GM19240 (cell line): ENCODE data around the gene MIOX.

Experiments used
- DNase-seq: peaks from one replicate; pipeline ENCODE4 v3.0.0; 2011; ENCODE audit warnings: low spot score; ENCODE audit not compliant: insufficient read length

The MIOX gene

DNA sequence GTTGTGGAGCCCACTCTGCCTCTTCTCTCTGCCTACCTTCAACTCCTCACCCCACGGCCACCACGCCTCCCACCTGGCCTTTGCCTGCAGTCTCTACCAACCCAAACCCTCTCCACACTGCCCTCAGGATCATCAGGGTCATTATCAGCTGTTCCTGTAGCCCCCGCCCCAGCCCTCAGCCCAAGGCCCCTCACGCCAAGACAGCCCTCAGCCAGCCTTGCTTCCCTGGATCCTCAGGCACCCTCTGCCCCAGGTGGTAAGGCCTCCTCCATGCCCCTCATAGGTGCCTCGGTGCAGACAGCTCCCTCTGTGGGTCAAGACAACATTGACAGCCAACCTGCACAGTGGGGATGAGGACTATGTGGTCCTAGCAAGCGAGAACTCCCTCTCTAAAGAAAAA lies 13.6 kb upstream of the MIOX start:
- no peak for DNase-seq

DNA sequence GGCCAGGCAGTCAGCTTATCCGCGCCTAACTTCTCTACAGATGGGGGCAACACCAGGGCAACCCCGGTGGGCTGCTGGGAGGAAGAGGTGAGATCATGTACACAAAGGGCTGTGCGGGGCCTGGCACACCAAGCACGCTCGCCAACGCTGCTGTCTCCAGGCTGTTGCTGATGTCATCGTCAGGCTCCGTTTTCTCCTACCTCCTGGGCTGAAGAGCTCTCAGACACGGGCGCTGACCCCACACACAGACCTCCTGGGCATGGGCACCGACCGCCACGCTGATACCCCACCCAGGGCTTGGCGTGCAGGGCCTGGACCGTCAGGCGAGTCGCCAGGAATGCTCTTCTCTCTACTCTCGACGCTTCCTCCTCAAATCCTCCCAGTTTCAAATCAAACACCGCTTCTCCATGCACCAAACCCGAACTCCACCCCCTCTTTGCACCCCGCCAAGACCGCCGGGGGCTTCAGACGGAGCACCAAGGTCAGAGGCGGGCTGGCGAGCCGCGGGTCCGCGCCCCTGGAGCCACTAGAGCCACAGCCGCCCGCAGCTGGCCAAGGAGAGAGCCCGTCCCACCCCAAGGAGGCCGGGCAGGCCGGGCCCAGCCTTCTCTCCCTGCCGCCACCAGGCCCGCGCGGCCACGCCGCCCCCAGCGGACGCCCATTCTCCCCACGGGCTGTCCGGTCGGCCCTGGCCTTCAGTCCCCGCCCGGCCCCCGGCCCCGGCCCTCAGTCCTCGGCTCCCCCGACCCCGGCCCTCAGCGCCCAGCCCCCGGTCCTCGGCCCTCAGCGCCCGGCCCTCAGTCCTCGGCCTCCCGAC lies 12.6 kb upstream of the MIOX start:
- DNase-seq, result no peak

- DNase-seq, result peak; percentile 98
These were observed 11.7 kb upstream of the MIOX start, which contains the start of gene SBF1 for GRCh38 chr22:50474710-50475651. Gene SBF1, minus strand, starts transcription at chr22:50475035. Its CDS starts 195 bp downstream, at chr22:50474840.

DNA sequence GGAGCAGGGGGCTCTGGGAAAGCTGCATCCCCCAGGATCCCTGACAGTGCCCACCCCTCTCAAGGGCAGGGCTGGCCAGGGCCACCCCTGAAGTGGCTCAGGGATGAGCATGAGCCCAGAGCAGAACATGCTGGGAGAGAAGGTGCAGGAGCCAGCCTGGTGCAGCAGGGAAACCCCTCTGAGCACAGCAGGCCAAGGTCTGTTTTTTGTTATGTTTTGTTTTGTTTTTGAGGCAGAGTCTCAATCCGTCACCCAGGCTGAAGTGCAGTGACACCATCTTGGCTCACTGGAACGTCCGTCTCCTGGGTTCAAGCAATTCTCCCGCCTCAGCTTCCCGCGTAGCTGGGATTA lies 11.0 kb upstream of the MIOX start:
- no peak for DNase-seq

DNA sequence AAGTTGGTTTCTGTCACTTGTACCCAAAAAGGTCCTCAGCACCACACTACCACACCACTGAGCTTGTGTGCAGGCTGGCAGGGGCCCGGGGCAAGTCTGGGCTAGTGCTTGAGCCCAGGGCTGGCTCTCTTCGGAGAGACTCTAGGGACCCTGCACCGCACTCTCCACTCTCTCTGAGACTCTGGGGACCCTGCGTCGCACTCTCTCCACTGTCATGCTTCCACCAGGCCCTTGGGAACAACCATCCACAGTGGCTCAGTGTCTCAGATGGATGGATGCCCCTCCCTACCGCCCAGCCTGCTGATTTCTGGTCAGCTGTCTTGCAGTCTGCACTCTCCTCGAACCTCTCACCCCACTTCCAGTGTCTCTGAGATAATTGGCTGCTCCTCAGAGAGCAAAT lies 9.8 kb upstream of the MIOX start:
- no peak for DNase-seq

DNA sequence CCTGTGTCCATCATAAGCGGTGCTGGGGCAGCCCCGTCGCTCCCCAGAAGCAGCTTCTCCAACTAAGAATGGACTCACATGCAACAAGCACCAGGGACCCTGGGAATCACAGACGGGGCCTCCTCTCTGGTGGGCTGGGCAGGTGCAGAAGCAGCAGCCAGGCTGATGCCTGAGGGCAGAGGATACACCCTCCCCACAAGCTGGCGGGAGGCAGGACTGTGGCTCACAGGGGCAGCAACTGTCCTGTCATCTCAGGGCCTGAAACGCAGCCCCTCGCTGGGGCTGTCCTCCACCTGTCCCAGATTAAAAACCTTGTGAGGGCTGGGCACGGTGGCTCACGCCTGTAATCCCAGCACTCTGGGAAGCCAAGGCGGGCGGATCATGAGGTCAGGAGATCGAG lies 8.7 kb upstream of the MIOX start:
- DNase-seq, result no peak

- no peak for DNase-seq
These were observed 6.9 kb upstream of the MIOX start for GRCh38 chr22:50479721-50480120.

DNA sequence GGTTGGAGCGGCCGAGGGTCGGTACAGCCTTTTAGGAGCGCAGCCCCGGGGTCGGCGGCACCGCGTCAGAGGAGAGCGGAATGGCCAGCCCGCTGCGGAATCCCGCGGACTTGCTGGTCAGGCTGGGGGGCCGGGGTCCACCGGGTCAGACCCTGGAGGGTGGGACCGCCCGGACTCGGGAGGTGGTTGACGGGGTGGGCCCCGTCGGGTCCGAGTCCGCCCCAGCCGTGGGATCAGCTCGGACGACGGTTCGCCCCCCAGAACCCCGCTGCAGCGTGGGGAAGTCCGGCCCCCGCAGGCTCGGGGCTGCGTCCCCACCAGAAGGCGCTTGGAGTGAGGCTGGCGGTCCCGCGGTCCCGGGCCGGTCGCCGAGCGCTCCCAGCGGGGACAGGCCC lies 5.6 kb upstream of the MIOX start:
- no peak for DNase-seq

DNA sequence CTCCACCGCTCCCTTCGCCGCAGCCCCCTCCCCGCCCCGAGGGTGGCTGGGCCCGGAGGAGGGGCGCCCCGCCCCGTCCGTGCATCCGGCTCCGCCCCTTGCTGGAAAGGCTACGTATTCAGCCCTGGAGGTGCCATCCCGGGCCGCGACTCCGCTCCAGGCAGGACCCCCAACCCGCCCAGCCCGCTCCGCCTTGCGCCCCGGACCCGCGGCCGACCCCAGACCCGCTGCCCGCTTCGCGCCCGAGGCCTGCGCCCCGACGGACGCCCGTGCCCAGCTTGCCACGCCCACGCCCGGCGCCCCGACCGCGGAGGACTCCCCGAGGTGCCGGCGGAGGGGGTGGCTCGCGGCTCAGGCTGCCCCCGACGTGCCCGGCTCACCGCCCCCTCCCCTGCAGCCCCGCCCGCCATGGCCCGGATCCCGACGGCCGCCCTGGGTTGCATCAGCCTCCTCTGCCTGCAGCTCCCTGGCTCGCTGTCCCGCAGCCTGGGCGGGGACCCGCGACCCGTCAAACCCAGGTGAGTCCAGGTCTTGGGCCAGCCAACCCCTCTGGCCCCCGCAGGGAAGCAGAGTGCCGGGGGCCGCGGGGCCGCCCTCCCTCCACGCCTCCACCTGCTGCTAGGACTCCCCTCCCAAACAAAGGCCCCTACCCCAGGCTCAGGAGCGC lies 5.1 kb upstream of the MIOX start, which contains the start of gene ADM2:
Gene ADM2 (plus strand): TSS at position 104 of the 667 bp plus-strand sequence. CDS start 305 bp downstream, at position 409.
- DNase-seq, result no peak

- DNase-seq, result no peak
These were observed 4.3 kb upstream of the MIOX start for GRCh38 chr22:50482107-50483074.

DNA sequence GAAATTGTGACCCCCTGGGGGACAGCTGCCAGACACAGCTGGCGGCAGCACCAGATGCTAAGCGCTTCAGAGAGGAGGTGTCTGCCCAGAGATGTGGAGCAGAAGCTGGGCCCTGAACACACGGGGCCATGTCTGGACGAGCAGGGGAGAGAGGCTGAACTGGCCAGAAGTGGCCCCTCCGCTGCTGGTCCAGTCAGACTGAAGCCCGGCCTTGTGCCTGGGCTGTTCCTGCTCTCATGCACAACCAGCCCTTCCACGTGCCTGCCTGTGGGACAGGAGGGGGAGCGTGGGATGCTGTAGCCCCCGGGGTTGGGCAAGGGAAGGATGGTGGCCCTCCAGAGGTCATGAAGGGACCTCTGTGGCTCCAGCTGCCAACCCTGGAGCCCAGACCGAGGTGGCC lies 3.6 kb upstream of the MIOX start:
- no peak for DNase-seq

- no peak for DNase-seq
These were observed 3.1 kb upstream of the MIOX start for GRCh38 chr22:50483556-50483955.

- DNase-seq, result no peak
These were observed 2.4 kb upstream of the MIOX start for GRCh38 chr22:50483977-50484853.

DNA sequence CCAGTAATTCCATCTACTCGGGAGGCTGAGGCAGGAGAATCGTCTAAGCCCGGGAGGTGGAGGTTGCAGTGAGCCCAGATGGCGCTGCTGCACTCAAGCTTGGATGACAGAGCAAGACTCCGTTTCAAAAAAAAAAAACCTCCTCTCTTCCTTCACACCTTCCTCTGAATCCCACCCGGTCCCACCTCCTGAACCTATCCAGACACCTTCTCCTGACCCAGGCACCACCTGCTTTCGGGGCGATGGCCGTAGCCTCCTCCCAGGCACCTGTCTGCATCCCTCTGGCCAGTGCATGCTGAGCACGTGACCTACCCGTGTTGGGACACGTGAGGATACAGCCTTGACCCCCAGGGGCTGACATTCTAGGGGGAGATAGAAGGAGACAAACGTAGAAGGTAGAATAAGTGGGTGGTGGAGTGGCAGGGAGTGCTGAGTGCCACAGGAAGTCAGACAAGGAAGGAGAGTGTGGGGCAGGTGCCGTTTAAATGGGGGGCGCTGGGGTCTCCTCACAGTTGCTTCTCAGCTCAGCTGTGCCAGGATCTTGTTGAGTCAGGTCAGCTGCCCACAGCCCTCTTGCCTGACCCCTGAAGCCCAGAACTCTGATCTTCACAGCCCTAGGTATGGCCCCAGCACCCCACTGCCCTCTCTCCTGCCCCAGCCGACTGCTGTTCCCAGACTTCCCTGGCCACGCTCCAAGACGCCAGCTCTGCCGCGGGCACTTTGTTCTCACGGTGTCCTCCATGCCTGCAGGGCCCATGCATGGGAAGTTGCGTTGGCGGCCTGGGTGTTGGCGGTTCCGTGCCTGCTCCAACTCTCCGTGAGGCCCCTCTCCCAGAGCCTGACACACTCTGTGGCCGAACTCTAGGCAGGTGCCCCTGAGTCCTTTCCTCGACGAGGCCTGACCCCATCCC lies 1.2 kb upstream of the MIOX start:
- DNase-seq, result no peak

DNA sequence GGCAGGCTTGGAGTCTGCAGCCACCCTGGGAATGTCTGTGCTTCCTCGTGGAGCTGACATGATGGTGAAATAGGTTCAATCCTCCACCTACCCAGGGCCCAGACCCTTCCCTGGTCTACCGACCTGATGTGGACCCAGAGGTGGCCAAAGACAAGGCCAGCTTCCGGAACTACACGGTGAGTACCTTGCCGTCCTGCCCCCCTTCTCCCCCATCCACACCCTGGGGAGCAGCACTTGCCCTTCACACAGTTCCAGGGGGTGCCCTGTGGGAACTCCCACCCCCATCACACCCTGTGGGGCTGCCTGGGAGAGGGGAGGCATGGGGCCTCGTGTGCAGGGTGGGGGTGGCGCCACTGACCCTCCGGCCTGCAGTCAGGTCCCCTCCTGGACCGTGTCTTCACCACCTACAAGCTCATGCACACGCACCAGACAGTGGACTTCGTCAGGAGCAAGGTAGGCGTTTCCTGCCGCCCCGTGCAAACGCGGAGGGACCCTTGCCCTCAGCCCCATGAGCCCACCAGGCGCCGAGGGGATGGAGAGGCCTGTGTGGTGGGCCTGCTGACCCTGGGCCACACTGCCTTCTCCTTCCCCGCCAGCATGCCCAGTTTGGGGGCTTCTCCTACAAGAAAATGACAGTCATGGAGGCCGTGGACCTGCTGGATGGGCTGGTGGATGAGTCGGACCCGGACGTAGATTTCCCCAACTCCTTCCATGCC lies 789 bp downstream of the MIOX start:
- DNase-seq, result no peak

- DNase-seq, result no peak
These were observed 1.5 kb downstream of the MIOX start for GRCh38 chr22:50488006-50488677.

DNA sequence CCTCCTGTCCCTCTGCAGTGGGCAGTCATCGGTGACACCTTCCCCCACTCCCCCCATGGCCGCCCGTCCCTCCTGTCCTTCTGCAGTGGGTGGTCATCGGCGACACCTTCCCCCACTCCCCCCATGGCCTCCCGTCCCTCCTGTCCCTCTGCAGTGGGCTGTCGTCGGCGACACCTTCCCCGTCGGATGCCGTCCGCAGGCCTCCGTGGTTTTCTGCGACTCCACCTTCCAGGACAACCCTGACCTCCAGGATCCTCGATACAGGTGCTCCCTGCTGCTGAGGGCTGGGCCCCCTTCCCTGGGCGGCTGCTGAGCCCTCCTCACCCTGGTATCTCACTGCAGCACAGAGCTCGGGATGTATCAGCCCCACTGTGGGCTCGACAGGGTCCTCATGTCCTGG lies 2.2 kb downstream of the MIOX start:
- DNase-seq, result no peak
